Endothelial cell of umbilical vein (primary cell): ENCODE data around the gene CDK2. TPM values are rescaled to one million over a fixed set of nuclear protein-coding genes. Genes with fewer than 3 reads are reported as not detected.

Experiments
- BruUV-seq: library from RNA; stranded (reverse); fragments of 400-500 nt; replicated peaks from 2 replicates; lab custom pipeline; 2021; lab: Mats Ljungman, UMichigan
- CTCF ChIA-PET: fragments of 300-600, 350-600 bp; sonication (Branson Sonifier 250); formaldehyde crosslinking; loops from one replicate; lab custom pipeline; 2021; ENCODE audit warnings: antibody characterized with exemption, inconsistent platforms; lab: Charles Lee
- POLR2A ChIA-PET: fragments of 300-600, 350-600 bp; sonication (Branson Sonifier 250); formaldehyde crosslinking; loops from one replicate; lab custom pipeline; 2021; ENCODE audit warnings: antibody characterized with exemption, inconsistent platforms; lab: Charles Lee
- DNase-seq: peaks from one replicate; pipeline ENCODE4 v3.0.0-alpha.2; 2011; ENCODE audit warnings: low read depth, low spot score
- FAIRE-seq: peaks from 2 replicates; lab custom pipeline; 2011; peaks lifted over from hg19 to GRCh38; lab: Jason Lieb, UNC
- H2AFZ ChIP-seq: 2 replicates; pipeline ENCODE4 v1.6.0; 2012; ENCODE audit warnings: low read depth, low read length, control low read depth, inconsistent platforms
- H3K27ac ChIP-seq: 2 replicates; pipeline ENCODE4 v1.5.1; 2011; ENCODE audit warnings: low read depth, mild to moderate bottlenecking, control low read depth, low read length, moderate library complexity; ENCODE audit not compliant: insufficient read depth
- H3K27me3 ChIP-seq, 2 experiments: 2 replicates each; pipeline versions ENCODE4 v1.6.0 to v1.6.1; 2011; ENCODE audit warnings: low read length in 2 of 2, mixed read lengths in 1 of 2; ENCODE audit not compliant: control insufficient read depth in 2 of 2, insufficient read depth in 2 of 2
- H3K36me3 ChIP-seq, 2 experiments: 2 replicates in 1 of 2; 3 replicates in 1 of 2; pipeline ENCODE4 v1.5.1; 2011; ENCODE audit warnings: low read length in 2 of 2, mild to moderate bottlenecking in 1 of 2, moderate library complexity in 1 of 2; ENCODE audit not compliant: control insufficient read depth in 2 of 2, insufficient read depth in 2 of 2; ENCODE audit errors: extremely low read depth in 1 of 2
- H3K4me1 ChIP-seq: 3 replicates; pipeline ENCODE4 v1.5.1; 2011; ENCODE audit warnings: mild to moderate bottlenecking, low read length; ENCODE audit not compliant: control insufficient read depth, insufficient read depth; ENCODE audit errors: extremely low read depth
- H3K4me2 ChIP-seq: 2 replicates; pipeline ENCODE4 v1.6.1; 2011; ENCODE audit warnings: low read length, control low read depth, mixed read lengths; ENCODE audit not compliant: insufficient read depth
- H3K4me3 ChIP-seq, 3 experiments: fragments of 200-600 bp in 1 of 3; sonication (generic), shearing (Covaris generic) in 1 of 3; replicated peaks in 1 of 3; 2 replicates each; pipeline ENCODE4 v1.5.1; 2011 to 2016; ENCODE audit warnings: control low read depth in 3 of 3, low read length in 3 of 3, mild to moderate bottlenecking in 2 of 3, inconsistent platforms in 1 of 3, low read depth in 1 of 3, moderate library complexity in 1 of 3; ENCODE audit not compliant: insufficient read depth in 1 of 3
- H3K79me2 ChIP-seq: 2 replicates; pipeline ENCODE4 v1.6.0; 2012; ENCODE audit warnings: low read length, inconsistent platforms; ENCODE audit not compliant: control insufficient read depth, insufficient read depth
- H3K9ac ChIP-seq: replicated peaks from 2 replicates; pipeline ENCODE3; 2011; ENCODE audit warnings: low read length, control low read depth; ENCODE audit not compliant: insufficient read depth; ENCODE audit errors: extremely low read depth
- H3K9me1 ChIP-seq: replicated peaks from 3 replicates; pipeline ENCODE4 v1.6.0; 2011; ENCODE audit warnings: mild to moderate bottlenecking, low read length; ENCODE audit not compliant: control insufficient read depth, insufficient read depth; ENCODE audit errors: extremely low read depth
- H3K9me3 ChIP-seq: replicated peaks from 2 replicates; pipeline ENCODE4 v1.5.1; 2012; ENCODE audit warnings: low read length, inconsistent platforms; ENCODE audit not compliant: control insufficient read depth, insufficient read depth
- H4K20me1 ChIP-seq: replicated peaks from 2 replicates; pipeline ENCODE3; 2011; ENCODE audit warnings: mild to moderate bottlenecking, low read length; ENCODE audit not compliant: control insufficient read depth, insufficient read depth; ENCODE audit errors: extremely low read depth
- CTCF ChIP-seq, 2 donors: IDR thresholded peaks; 1 replicate in 1 of 2; 2 replicates in 1 of 2; pipeline ENCODE4 v1.5.1; 2011; ENCODE audit warnings: low read length in 2 of 2, mild to moderate bottlenecking in 2 of 2, moderate library complexity in 2 of 2, control low read depth in 1 of 2, inconsistent platforms in 1 of 2, low read depth in 1 of 2; ENCODE audit not compliant: insufficient read depth in 1 of 2; ENCODE audit errors: extremely low read depth in 1 of 2
- EZH2 ChIP-seq: IDR thresholded peaks from 2 replicates; pipeline ENCODE4 v1.6.1; 2012; ENCODE audit warnings: borderline replicate concordance, low read depth, mild to moderate bottlenecking, moderate library complexity, low read length, inconsistent platforms; ENCODE audit not compliant: severe bottlenecking
- FOS ChIP-seq: IDR thresholded peaks from 2 replicates; pipeline ENCODE4 v1.6.1; 2011; ENCODE audit warnings: mild to moderate bottlenecking, low read length, moderate library complexity, borderline replicate concordance; ENCODE audit not compliant: insufficient read depth
- GATA2 ChIP-seq: IDR thresholded peaks from 2 replicates; pipeline ENCODE4 v1.7.0; 2011; ENCODE audit warnings: low read depth, mild to moderate bottlenecking, moderate library complexity, mixed read lengths, low read length; ENCODE audit not compliant: insufficient read length, insufficient read depth
- JUN ChIP-seq: IDR thresholded peaks from 2 replicates; pipeline ENCODE4 v1.6.1; 2011; ENCODE audit warnings: borderline replicate concordance, low read depth; ENCODE audit not compliant: insufficient read length, insufficient read depth
- MAX ChIP-seq: IDR thresholded peaks from 2 replicates; pipeline ENCODE4 v1.6.1; 2011; ENCODE audit not compliant: insufficient read depth, insufficient read length
- MYC ChIP-seq: IDR thresholded peaks from one replicate; pipeline ENCODE4 v1.6.1; 2011; ENCODE audit warnings: mild to moderate bottlenecking, low read depth, low read length
- POLR2A ChIP-seq: IDR thresholded peaks from 2 replicates; pipeline ENCODE4 v1.6.1; 2012; ENCODE audit warnings: low read depth, mild to moderate bottlenecking, control low read depth, low read length
- POLR2AphosphoS5 ChIP-seq: IDR thresholded peaks from 2 replicates; pipeline ENCODE4 v1.6.1; 2012; ENCODE audit warnings: low read depth, mild to moderate bottlenecking, control low read depth, low read length, moderate library complexity; ENCODE audit not compliant: insufficient read depth
- dilution Hi-C: fragments of 300-500 bp; cut with MboI; formaldehyde crosslinking; loops from one replicate; pipeline ENCODE4 v1.15.0; 2019; ENCODE audit warnings: low sequenced_read_pairs; ENCODE audit not compliant: extremely low pct_ligation_motif_present
- intact Hi-C: fragments of 100-400 bp; cut with micrococcal nuclease; formaldehyde crosslinking; loops from one replicate; pipeline ENCODE4 v1.10.0; 2022
- polyA plus RNA-seq, 4 experiments: library from polyadenylated mRNA; depleted of rRNA in 3 of 4; stranded (reverse) in 3 of 4; unstranded in 1 of 4; fragments of >200 nt; gene quantifications; 2 replicates each; pipeline versions ENCODE4 v1.2.1 to v1.2.3, GENCODE V29; 2011 to 2012; ENCODE audit warnings: missing spikeins in 1 of 4
- total RNA-seq: library from RNA; stranded (reverse); gene quantifications from 2 replicates; pipeline ENCODE4 v1.2.3, GENCODE V29; 2021

CDK2 gene
- total and polyA plus RNA-seq, 2 donors (not counting 3 experiments of a cell fraction or from before 2014, with no cell fraction given) = 46.7 to 69.8 TPM

GRCh38 chr12:55993230-55993853, 26.7 kb downstream of the CDK2 start:
- Histone ChIP-seq H3K36me3 (peaks cover 20 to 29% of the 10 kb centered on the region in 2 experiments), H3K27me3 (no peaks in the 10 kb centered on the region), H2AFZ (no peak overlapping the region), H3K4me1 (peaks cover 10% of the 10 kb centered on the region), H4K20me1 (no peaks in the 10 kb centered on the region), H3K27ac (no peak overlapping the region), H3K9ac (no peak overlapping the region), H3K79me2 (no peaks in the 10 kb centered on the region), H3K4me2 (no peak overlapping the region), H3K4me3 (no peak overlapping the region), H3K9me1 (no peaks in the 10 kb centered on the region), H3K9me3 (no peaks in the 10 kb centered on the region)
- DNase-seq (no peak), FAIRE-seq (no peak)
- dilution Hi-C loops (no loop called here), intact Hi-C loops (no loop called here)
- BruUV-seq = TSS peak; percentile 14
- TF ChIP-seq CTCF (IDR thresholded peaks at IDR 0.05; ENCODE audit: extremely low read depth in 1 of 2, insufficient read depth in 1 of 2, low read depth in 1 of 2, low read length in 2 of 2) = no peak
- TF ChIP-seq GATA2 = no peak
- TF ChIP-seq FOS = no peak
- TF ChIP-seq MYC = no peak
- no peak for TF ChIP-seq POLR2AphosphoS5
- TF ChIP-seq MAX = no peak
- no peak for TF ChIP-seq EZH2
- no peak for TF ChIP-seq JUN
- TF ChIP-seq POLR2A = no peak
- CTCF ChIA-PET = interaction anchor here (1.0 to 7.7 kb wide), 2 partner anchors 21 to 35 kb away, joined by 4 to 295 read pairs; no protein-coding TSS in a partner anchor
- POLR2A ChIA-PET = no interaction called here
